H1 (cell line): ENCODE results near the gene LRRIQ3. TPM values are rescaled to one million over a fixed set of nuclear protein-coding genes. Genes with fewer than 3 reads are reported as not detected.

Source experiments
- CTCF ChIA-PET: fragments of 300-600 bp; sonication (Branson Sonifier 250); formaldehyde crosslinking; loops from one replicate; lab custom pipeline; 2021; ENCODE audit not compliant: partially characterized antibody; lab: Charles Lee
- POLR2A ChIA-PET: fragments of 300-600 bp; sonication (Branson Sonifier 250); formaldehyde crosslinking; loops from one replicate; lab custom pipeline; 2021; ENCODE audit warnings: inconsistent platforms; ENCODE audit not compliant: partially characterized antibody; lab: Charles Lee
- DNase-seq, 2 experiments: peaks; one replicate each; pipeline versions ENCODE4 v3.0.0 to v3.0.0-alpha.2; 2010 to 2022; ENCODE audit warnings: low spot score in 2 of 2, low read depth in 1 of 2, mixed read lengths in 1 of 2
- FAIRE-seq: peaks from 2 replicates; lab custom pipeline; 2011; peaks lifted over from hg19 to GRCh38; lab: Jason Lieb, UNC
- H2AFZ ChIP-seq: 2 replicates; pipeline ENCODE4 v1.8.1; 2012; ENCODE audit warnings: low read length, inconsistent platforms
- H2AK5ac ChIP-seq: 2 replicates; pipeline ENCODE4 v1.6.1; 2013; ENCODE audit warnings: low read depth, low read length
- H2BK120ac ChIP-seq: replicated peaks from 2 replicates; pipeline ENCODE3; 2013; ENCODE audit warnings: low read depth, low read length, inconsistent platforms
- H2BK12ac ChIP-seq: 2 replicates; pipeline ENCODE4 v1.6.1; 2013; ENCODE audit warnings: low read depth, low read length
- H2BK15ac ChIP-seq: 2 replicates; pipeline ENCODE4 v1.6.1; 2013; ENCODE audit warnings: low read length
- H2BK20ac ChIP-seq: 2 replicates; pipeline ENCODE4 v1.6.1; 2013; ENCODE audit warnings: low read length
- H2BK5ac ChIP-seq: 2 replicates; pipeline ENCODE4 v1.6.1; 2013; ENCODE audit warnings: low read depth, low read length
- H3K14ac ChIP-seq: 2 replicates; pipeline ENCODE4 v1.6.1; 2013; ENCODE audit warnings: inconsistent platforms; ENCODE audit not compliant: insufficient read length
- H3K18ac ChIP-seq: 2 replicates; pipeline ENCODE4 v1.6.1; 2013; ENCODE audit warnings: low read length; ENCODE audit errors: extremely low read depth
- H3K23ac ChIP-seq: 2 replicates; pipeline ENCODE4 v1.6.1; 2013; ENCODE audit warnings: inconsistent platforms; ENCODE audit not compliant: insufficient read length
- H3K23me2 ChIP-seq: 2 replicates; pipeline ENCODE4 v1.6.1; 2013; ENCODE audit warnings: low read depth, low read length
- H3K27ac ChIP-seq: 2 replicates; pipeline ENCODE4 v1.6.1; 2011; ENCODE audit warnings: low read depth, low read length, inconsistent platforms
- H3K27me3 ChIP-seq, 4 experiments: replicated peaks in 1 of 4; 1 replicate in 1 of 4; 2 replicates in 3 of 4; pipeline versions ENCODE4 v1.6.1 to v1.8.1; 2011 to 2013; ENCODE audit warnings: low read length in 3 of 4, mild to moderate bottlenecking in 3 of 4, inconsistent platforms in 2 of 4, mixed read lengths in 2 of 4, moderate library complexity in 1 of 4; ENCODE audit not compliant: control insufficient read depth in 3 of 4, insufficient read depth in 3 of 4; ENCODE audit errors: extremely low read depth in 1 of 4
- H3K36me3 ChIP-seq, 4 experiments: 2 replicates each; pipeline versions ENCODE4 v1.6.1 to v1.8.1; 2011 to 2013; ENCODE audit warnings: mild to moderate bottlenecking in 4 of 4, low read length in 3 of 4, moderate library complexity in 2 of 4, control low read depth in 1 of 4, inconsistent platforms in 1 of 4; ENCODE audit not compliant: insufficient read depth in 4 of 4, control insufficient read depth in 2 of 4
- H3K4ac ChIP-seq: replicated peaks from 2 replicates; pipeline ENCODE3; 2013; ENCODE audit warnings: low read length, low read depth, mixed read lengths, inconsistent platforms; ENCODE audit not compliant: insufficient read length
- H3K4me1 ChIP-seq, 4 experiments: replicated peaks in 1 of 4; 1 replicate in 1 of 4; 2 replicates in 3 of 4; pipeline versions ENCODE4 v1.6.1 to v1.8.1; 2011 to 2013; ENCODE audit warnings: low read length in 3 of 4, inconsistent platforms in 2 of 4, mixed read lengths in 1 of 4; ENCODE audit not compliant: insufficient read depth in 4 of 4, control insufficient read depth in 3 of 4
- H3K4me2 ChIP-seq, 2 experiments: 2 replicates each; pipeline versions ENCODE4 v1.6.1 to v1.8.1; 2011 to 2013; ENCODE audit warnings: low read depth in 2 of 2, low read length in 2 of 2, control low read depth in 1 of 2, inconsistent platforms in 1 of 2, mild to moderate bottlenecking in 1 of 2; ENCODE audit not compliant: insufficient read depth in 1 of 2
- H3K4me3 ChIP-seq, 4 experiments: fragments of 200-600, 300-600 bp in 1 of 4; sonication (generic), shearing (Covaris generic), sonication (Bioruptor Twin) in 1 of 4; 2 replicates each; pipeline versions ENCODE4 v1.5.1 to v1.8.1; 2011 to 2016; ENCODE audit warnings: low read length in 4 of 4, low read depth in 3 of 4, control low read depth in 2 of 4, inconsistent platforms in 2 of 4, mild to moderate bottlenecking in 2 of 4, mixed read lengths in 1 of 4, moderate library complexity in 1 of 4; ENCODE audit not compliant: insufficient read depth in 2 of 4; ENCODE audit errors: extremely low read depth in 1 of 4
- H3K56ac ChIP-seq: replicated peaks from 2 replicates; pipeline ENCODE3; 2013; ENCODE audit warnings: low read depth, mild to moderate bottlenecking, mixed read lengths, low read length, inconsistent platforms; ENCODE audit not compliant: insufficient read length
- H3K79me1 ChIP-seq: 2 replicates; pipeline ENCODE4 v1.6.1; 2013; ENCODE audit warnings: low read depth, low read length, control low read depth
- H3K79me2 ChIP-seq, 2 experiments: 2 replicates each; pipeline versions ENCODE4 v1.6.1 to v1.8.1; 2012 to 2013; ENCODE audit warnings: low read length in 2 of 2, mild to moderate bottlenecking in 2 of 2, inconsistent platforms in 1 of 2; ENCODE audit not compliant: insufficient read depth in 2 of 2, control insufficient read depth in 1 of 2
- H3K9ac ChIP-seq, 4 experiments: replicated peaks in 1 of 4; 1 replicate in 1 of 4; 2 replicates in 3 of 4; pipeline versions ENCODE4 v1.6.1 to v1.8.1; 2011 to 2013; ENCODE audit warnings: low read depth in 3 of 4, low read length in 3 of 4, control low read depth in 2 of 4, mild to moderate bottlenecking in 2 of 4, moderate library complexity in 2 of 4, inconsistent platforms in 1 of 4; ENCODE audit errors: extremely low read depth in 1 of 4
- H3K9me3 ChIP-seq, 2 experiments: 2 replicates each; pipeline versions ENCODE4 v1.6.1 to v1.8.1; 2012 to 2013; ENCODE audit warnings: mild to moderate bottlenecking in 2 of 2, moderate library complexity in 2 of 2, control low read depth in 1 of 2, inconsistent platforms in 1 of 2, low read depth in 1 of 2, low read length in 1 of 2, mixed read lengths in 1 of 2; ENCODE audit not compliant: insufficient read depth in 2 of 2
- H4K20me1 ChIP-seq, 2 experiments: replicated peaks in 1 of 2; 2 replicates each; pipeline versions ENCODE3 to v1.8.1; 2011 to 2013; ENCODE audit warnings: inconsistent platforms in 2 of 2, low read length in 2 of 2, mild to moderate bottlenecking in 1 of 2; ENCODE audit not compliant: insufficient read depth in 2 of 2, control insufficient read depth in 1 of 2
- H4K5ac ChIP-seq: 2 replicates; pipeline ENCODE4 v1.6.1; 2013; ENCODE audit warnings: low read length, low read depth, mixed read lengths, inconsistent platforms; ENCODE audit not compliant: insufficient read length
- H4K8ac ChIP-seq: 2 replicates; pipeline ENCODE4 v1.8.0; 2013; ENCODE audit warnings: mild to moderate bottlenecking, moderate library complexity, low read length, inconsistent platforms; ENCODE audit not compliant: insufficient read depth; ENCODE audit errors: extremely low read depth
- H4K91ac ChIP-seq: replicated peaks from 2 replicates; pipeline ENCODE3; 2013; ENCODE audit warnings: low read length, mixed read lengths, inconsistent platforms; ENCODE audit not compliant: insufficient read length
- ASH2L ChIP-seq: fragments of 200-600, 300-600 bp; sonication (generic); IDR thresholded peaks from one replicate; pipeline ENCODE4 v1.7.1; 2017; ENCODE audit warnings: low read length
- EGR1 ChIP-seq: IDR thresholded peaks from 2 replicates; pipeline ENCODE4 v1.6.1; 2011; ENCODE audit warnings: low read depth, low read length, borderline replicate concordance
- GABPA ChIP-seq: IDR thresholded peaks from 2 replicates; pipeline ENCODE4 v1.6.1; 2011; ENCODE audit warnings: mild to moderate bottlenecking, low read length, moderate library complexity, borderline replicate concordance; ENCODE audit not compliant: insufficient read depth
- KDM5A ChIP-seq: fragments of 200-600 bp; IDR thresholded peaks from 2 replicates; pipeline ENCODE4 v1.7.1; 2012; ENCODE audit warnings: mild to moderate bottlenecking, low read length, inconsistent platforms, mixed read lengths
- RAD21 ChIP-seq, 2 experiments: IDR thresholded peaks in 1 of 2; conservative IDR thresholded peaks in 1 of 2; 2 replicates each; pipeline ENCODE4 v1.6.1; 2011; ENCODE audit warnings: low read depth in 2 of 2, low read length in 2 of 2, improper control_type of control experiment in 1 of 2, inconsistent platforms in 1 of 2, mild to moderate bottlenecking in 1 of 2, moderate library complexity in 1 of 2
- TAF7 ChIP-seq: optimal IDR thresholded peaks from 2 replicates; pipeline ENCODE3; 2011; ENCODE audit warnings: low read depth, mild to moderate bottlenecking, inconsistent platforms, low read length, moderate library complexity, borderline replicate concordance
- ZNF274 ChIP-seq: IDR thresholded peaks from 2 replicates; pipeline ENCODE4 v1.7.0; 2012; ENCODE audit warnings: low read length, borderline replicate concordance; ENCODE audit errors: extremely low read depth
- WGBS, 2 experiments: shearing (Covaris generic) in 1 of 2; methylation state at CpG; one replicate each; pipeline versions ENCODE4 v1.1.6 to v1.1.7; 2013 to 2015; ENCODE audit warnings: low lambda C conversion rate in 2 of 2, mixed read lengths in 2 of 2, inconsistent platforms in 1 of 2, low coverage in 1 of 2, missing lambda C conversion rate in 1 of 2; ENCODE audit not compliant: insufficient replicate concordance in 2 of 2, insufficient coverage in 1 of 2, insufficient read length in 1 of 2; ENCODE audit errors: extremely low coverage in 1 of 2, missing lambda C conversion rate in 1 of 2; 5-methylcytosine and 5-hydroxymethylcytosine counted together
- polyA plus RNA-seq, 7 experiments: library from polyadenylated mRNA; depleted of rRNA in 3 of 7; stranded (reverse) in 5 of 7; unstranded in 2 of 7; fragments of >200 nt in 5 of 7; fragments of 200-250 nt in 2 of 7; gene quantifications; 1 replicate in 5 of 7; 2 replicates in 1 of 7; 4 replicates in 1 of 7; pipeline versions ENCODE4 v1.2.1 to v1.2.3, GENCODE V29; 2011 to 2013; ENCODE audit warnings: missing spikeins in 2 of 7, mixed read lengths in 2 of 7
- total RNA-seq: library from RNA; stranded (reverse); fragmentation: NEBNext Ultra II Directional; extraction: Animal tissue kit (Norgen Biotek cat#: 25700); gene quantifications from 2 replicates; pipeline ENCODE4 v1.2.1, GENCODE V29; 2021

Gene LRRIQ3
- total and polyA plus RNA-seq, 2 of the 8 experiments (the other 6 are each of a cell fraction or from before 2014, with no cell fraction given) = 0.08 to 0.19 TPM

DNA sequence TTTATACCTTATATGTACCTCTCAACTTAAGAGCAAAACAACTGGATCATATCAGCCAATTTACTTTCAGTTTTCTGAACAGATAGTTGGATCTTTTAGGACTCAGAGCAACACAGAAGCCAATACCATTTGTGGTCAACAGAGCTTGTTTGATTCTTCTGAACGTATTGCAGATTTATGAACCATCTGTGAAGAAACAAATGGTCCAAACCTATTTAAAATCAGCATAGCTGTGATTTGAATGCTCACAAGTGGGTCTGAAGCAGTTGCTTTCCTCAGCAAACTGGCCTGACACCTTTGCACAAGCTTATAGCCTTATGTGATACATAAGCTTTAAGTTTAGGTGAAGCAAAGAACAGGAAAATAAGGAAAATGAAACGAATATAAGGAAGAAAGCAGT, 147.6 kb downstream of the LRRIQ3 start:
- H3K27me3 ChIP-seq = no peaks in the 10 kb centered on the region
- H4K91ac ChIP-seq = no peak overlapping the region
- ChIA-PET POLR2A (no interaction called here), CTCF (interaction anchor here (1.0 kb wide), 1 partner anchor 639 kb away, joined by 3 read pairs; no protein-coding TSS in a partner anchor)
- H3K9ac ChIP-seq = no peak overlapping the region
- no peak overlapping the region for H2AFZ ChIP-seq
- H3K4me2 ChIP-seq = no peak overlapping the region
- no peak overlapping the region for H2BK12ac ChIP-seq
- H2BK5ac ChIP-seq = no peak overlapping the region
- H3K56ac ChIP-seq = no peak overlapping the region
- H3K4me1 ChIP-seq = no peaks in the 10 kb centered on the region
- no peak overlapping the region for H3K27ac ChIP-seq
- no peak for DNase-seq
- no peak overlapping the region for H3K4ac ChIP-seq
- no peak overlapping the region for H2BK120ac ChIP-seq
- FAIRE-seq = no peak
- no peak overlapping the region for H3K23ac ChIP-seq
- no peaks in the 10 kb centered on the region for H3K23me2 ChIP-seq
- no peak overlapping the region for H4K5ac ChIP-seq
- no peak overlapping the region for H3K14ac ChIP-seq
- H2BK20ac ChIP-seq = no peak overlapping the region
- H4K8ac ChIP-seq = no peak overlapping the region
- no peak overlapping the region for H3K18ac ChIP-seq
- 92% methylated on average over 2 of the region's 2 CpGs; no CpG with 5 or more reads in 1 of the 2 experiments for WGBS, 2 experiments
- no peaks in the 10 kb centered on the region; a peak in 1 of 4 replicates for H3K9me3 ChIP-seq
- H3K36me3 ChIP-seq = no peaks in the 10 kb centered on the region
- no peaks in the 10 kb centered on the region for H3K79me1 ChIP-seq
- H2BK15ac ChIP-seq = no peak overlapping the region
- no peaks in the 10 kb centered on the region for H4K20me1 ChIP-seq
- H3K4me3 ChIP-seq = no peak overlapping the region
- H2AK5ac ChIP-seq = no peak overlapping the region
- no peaks in the 10 kb centered on the region for H3K79me2 ChIP-seq
- no peak for TF ChIP-seq ZNF274
- no peak for TF ChIP-seq ASH2L
- TF ChIP-seq EGR1 = no peak
- no peak for TF ChIP-seq GABPA
- no peak for TF ChIP-seq RAD21 (IDR thresholded peaks at IDR 0.05 in 1 of 2, conservative IDR thresholded peaks at IDR 0.05 in 1 of 2; ENCODE audit: low read depth in 2 of 2, low read length in 2 of 2)
- TF ChIP-seq KDM5A = no peak
- no peak for TF ChIP-seq TAF7
